ENCODE results near the gene KIF26B.

GRCh38 chr1:245495681-245496080 is 340.9 kb downstream of the KIF26B start:
- TF ChIP-seq POLR2A (IDR thresholded peaks at IDR 0.05) = no peak
- TF ChIP-seq CTCF (IDR thresholded peaks at IDR 0.05) = no peak

Data from body of pancreas (tissue), 4 donors.